Measurements from ENCODE around the gene RNU1-4.
"Not testable (repeated sequence)": the region's sequence is repeated elsewhere in the genome, so short reads cannot be mapped to it uniquely, and the experiment has no call there.

The RNU1-4 gene

DNA sequence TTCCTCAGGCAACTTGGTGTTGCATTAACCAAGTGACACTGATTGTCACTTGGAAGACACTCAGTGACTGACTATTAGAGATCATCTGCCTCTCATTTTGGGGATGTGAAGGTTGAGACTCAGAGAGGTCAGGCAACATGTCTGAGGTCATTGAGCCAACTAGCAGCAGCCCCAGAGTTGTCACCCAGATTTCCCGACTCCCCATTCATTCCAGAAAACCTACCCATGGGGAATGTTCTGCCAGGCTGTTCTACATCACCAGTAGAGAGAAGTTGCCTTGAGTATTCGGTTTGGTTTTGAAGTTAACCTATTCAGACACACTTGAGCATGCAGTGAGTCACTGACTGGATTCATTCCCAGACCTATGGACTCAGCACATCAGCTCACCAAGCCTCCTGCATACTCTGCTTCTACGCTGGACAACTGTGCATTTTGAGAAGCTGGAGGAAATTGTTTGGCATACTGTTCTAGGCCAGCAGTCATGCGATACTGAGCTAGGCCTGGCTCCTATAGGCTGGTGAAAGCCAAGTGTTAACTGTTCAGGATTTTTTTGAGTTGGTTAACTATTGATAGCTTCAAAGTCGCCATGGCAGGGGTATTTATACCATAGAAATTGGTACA, 29.9 kb downstream of the RNU1-4 start:
- DNase-seq (ENCODE audit: low read depth), result not testable (repeated sequence)

DNA sequence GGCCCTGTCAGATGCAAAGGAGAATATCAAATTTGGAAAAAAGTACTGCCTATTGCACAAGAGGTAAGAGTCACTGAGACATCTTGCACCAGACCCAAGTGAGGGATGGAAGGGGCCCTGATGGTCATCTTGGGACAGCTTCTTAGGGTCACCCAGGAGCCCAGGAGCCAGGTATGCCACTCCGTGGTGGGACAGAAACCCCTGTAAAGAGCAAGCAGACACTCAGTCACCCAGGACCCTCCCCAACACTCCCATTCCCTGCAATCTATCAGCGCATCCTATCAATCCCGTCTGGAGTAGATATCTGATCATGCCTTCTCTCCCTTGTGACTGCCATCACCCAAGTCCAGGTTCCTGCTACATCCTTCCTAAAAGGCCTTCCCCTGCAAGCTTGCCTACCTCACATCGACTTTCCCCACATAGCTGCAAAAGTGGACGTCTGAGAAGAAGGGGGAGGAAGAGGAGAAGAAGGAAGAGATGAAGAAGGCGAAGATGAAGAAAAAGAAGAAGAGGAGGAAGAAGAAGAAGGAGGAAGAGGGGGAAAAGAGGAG, 30.7 kb downstream of the RNU1-4 start:
- not testable (repeated sequence) for DNase-seq (ENCODE audit: low read depth)

DNA sequence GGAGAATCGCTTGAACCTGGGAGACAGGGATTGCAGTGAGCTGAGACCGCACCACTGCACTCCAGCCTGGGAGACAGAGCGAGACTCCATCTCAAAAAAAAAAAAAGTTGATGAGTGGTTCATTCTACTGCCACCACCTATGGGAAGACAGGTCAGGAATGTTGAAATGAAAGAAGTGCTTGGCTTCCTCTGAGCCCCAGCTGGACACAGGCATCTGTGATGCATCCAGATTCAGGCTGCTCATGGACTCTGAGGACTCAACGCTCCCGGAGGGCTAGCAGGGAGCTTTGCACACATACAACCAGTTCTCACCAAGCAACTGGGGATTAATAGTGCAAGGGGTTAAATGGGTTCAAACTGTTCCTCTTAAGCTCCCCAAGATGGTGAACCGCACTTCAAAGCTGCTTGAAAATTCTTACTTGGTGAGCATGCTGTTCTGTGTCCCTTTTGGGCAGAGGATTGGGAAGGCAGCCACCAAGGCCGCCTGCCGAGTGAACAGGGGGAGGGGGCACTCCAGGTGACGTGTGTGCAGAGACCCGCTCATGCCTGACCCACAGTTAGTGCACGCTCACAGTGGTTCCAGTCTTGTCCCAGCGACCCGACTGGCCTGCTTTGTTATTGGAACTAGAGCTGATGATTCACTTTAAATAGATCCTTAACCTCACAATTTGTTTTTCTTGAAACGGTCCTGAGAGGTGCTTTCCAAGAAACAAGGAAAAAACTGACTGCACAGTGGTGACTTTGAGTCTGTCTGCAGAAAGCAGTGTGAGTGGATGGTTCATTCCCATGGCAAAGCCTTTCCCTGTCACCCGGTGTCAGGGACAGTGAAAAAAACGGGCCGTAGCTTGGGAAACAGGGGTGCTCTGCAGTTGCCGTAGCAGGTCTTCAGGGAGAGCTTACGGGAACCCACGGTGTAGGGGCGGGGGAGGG, 32.2 kb downstream of the RNU1-4 start:
- not testable (repeated sequence) for DNase-seq (ENCODE audit: low read depth)

DNA sequence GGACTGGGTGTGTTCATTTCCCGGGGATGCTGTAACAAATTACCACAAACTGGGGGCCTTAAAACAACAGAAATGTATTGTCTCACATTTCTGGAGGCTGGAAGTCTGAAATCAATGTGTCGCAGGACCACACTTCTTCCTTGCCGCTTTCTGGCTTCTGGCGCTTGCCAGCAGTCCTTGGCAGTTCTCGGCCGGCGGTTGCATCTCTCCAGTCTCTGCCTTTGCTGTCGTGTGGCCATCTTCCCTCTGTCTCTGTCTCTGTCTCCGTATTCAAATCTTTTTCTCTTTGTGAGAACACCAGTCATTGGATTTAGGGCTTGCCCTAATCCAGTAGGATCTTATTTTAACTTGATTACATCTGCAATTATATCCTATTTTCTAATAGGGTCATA, 32.9 kb downstream of the RNU1-4 start:
- not testable (repeated sequence) for DNase-seq (ENCODE audit: low read depth)

DNA sequence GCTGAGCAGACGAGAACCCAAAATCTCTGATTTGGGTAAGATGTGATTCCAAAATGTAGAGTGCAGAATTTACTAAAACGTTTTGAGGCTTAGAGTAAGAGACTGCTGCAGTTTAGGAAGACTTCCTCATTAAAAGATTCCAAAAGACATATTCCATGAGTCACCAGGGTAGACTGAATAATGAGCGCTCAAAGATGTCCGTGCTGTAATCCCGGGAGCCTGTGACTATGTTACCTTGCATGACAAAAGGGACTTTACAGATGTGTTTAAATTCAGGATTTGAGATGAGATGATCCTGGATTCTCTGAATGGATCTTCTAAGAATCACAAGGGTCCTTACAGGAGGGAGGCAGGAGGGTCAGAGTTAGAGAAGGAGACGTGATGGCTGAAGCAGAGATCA, 33.4 kb downstream of the RNU1-4 start:
- not testable (repeated sequence) for DNase-seq (ENCODE audit: low read depth)

DNA sequence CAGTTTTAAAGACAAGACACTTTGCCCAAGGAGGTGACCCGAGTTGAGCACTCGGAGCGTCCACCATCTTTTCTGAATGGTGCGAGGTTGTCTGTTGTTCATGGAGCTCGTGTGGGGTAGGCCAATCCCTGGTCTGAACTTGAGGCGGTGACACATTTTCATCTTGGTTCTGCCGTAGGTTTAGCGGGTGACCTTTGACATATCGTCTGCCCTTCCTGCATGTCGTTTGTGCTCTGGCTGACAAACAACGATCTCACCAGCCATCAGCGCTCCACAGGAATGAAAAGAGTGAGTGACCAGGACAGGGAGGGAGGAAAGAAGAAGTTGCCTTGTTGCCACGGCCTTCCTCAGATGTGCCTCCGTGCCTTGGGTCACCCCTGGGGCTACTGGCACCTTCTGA, 34.5 kb downstream of the RNU1-4 start:
- not testable (repeated sequence) for DNase-seq (ENCODE audit: low read depth)

DNA sequence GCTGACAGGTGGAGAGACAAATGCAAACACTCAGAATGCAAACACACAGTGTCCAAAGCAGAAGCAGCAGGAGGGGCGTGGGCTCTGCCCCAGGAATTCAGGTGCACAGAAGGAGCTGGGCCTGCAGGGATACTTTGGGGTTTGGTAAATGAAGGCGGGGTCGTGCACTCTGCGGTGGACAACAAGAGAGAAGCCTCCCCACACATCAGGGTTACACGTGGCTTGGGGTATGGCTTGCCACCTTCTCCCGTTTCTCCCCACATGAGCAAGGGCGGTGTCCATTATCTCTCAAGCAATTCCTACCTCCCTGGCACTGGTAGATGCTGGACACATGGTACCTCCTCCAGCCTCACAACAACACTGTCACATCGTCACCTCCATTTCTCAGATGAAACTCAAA, 35.0 kb downstream of the RNU1-4 start:
- not testable (repeated sequence) for DNase-seq (ENCODE audit: low read depth)

DNA sequence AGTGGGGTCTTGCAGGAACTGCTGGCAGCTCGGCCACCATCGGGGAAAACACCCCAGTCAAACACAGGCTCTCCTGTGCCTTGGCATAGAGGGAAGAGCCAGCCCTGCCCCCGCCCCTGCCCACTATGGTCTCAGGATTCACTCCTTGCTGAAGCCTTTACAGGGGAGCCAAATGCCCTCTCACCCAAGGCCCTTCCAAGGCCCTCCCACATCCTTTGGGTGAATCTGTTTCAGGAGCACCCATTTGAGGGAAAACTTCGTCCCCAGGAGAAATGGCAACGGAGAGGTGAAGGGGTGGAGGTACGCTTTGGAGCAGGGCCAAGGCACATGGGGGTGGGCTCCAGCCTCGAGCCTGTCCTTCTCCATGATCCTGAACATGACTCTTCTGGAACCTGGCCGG, 35.9 kb downstream of the RNU1-4 start:
- not testable (repeated sequence) for DNase-seq (ENCODE audit: low read depth)

DNA sequence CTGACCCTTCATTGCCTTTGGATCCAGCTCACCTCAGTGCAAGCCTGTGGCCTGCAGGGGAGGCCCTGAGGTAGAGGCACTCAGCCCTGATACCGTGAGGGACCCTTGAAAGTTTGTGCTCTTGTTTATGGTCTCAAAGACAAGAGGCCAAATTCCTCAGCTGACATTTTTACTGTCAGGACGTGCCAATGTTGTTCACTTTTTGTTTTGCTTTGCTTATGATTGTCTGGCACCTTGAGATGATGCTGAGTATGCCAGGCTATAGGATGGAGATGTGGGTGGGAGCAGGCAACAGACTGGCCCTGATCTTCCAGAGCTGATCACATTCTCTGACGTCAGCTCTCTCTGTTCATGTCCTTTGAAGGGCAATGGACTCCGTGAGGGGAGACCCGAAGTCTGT, 36.5 kb downstream of the RNU1-4 start:
- not testable (repeated sequence) for DNase-seq (ENCODE audit: low read depth)

DNA sequence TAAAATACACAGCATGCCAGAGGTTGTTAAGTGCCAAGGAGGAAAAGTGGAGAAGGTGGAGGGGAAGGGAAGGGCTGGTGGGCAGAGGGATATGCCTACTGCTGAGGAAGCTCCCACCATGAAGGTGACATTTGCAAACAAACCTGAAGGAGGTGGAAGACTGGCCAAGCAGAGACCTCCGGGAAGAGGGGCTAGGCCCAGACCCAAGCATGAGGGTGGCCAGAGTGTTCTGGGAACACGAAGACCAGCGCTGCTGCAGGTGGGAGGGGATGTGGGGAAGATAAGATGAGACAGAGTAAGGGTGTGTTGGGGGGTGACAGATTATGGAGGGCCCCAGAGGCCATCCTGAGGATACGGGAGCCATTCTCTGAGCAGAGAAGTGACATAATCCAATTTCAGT, 37.5 kb downstream of the RNU1-4 start:
- DNase-seq (ENCODE audit: low read depth), result not testable (repeated sequence)

DNA sequence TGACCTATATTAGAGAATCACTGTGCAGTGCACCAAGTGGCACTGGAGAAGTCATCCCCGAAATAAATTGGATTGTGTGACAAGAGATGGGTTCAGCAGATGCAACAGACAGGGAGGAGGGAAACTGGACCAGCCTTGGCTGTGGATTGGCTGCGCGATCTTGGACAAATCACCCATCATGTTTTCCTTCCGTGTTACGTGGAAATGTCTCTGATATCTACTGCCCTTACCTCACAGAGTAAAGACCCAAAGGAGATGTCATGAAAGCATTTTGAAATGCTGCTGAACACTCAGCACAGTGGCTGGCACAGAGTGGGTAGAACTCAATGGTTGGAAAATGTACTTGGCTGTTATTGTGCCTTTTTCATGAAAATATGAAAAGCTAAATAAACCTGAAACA, 39.2 kb downstream of the RNU1-4 start:
- DNase-seq (ENCODE audit: low read depth), result not testable (repeated sequence)

DNA sequence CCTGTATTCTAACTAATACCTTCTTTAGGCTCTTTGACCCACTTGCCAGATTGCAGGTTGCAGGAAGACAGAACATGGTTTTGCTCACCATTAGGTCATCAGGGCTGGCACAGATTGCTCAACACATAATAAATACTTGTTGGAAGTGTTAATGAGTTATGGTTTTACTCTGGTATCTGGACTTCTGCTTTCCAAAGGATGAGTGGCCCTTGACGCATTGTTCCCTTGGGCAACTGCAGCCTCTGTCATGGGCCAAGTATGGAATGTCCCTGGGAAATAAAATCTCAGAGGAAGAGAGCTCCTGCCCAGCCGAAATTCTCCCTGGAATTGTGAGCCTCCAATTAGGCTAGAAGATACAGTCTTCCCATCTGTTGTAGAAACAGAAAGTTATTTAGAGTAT, 40.7 kb downstream of the RNU1-4 start:
- not testable (repeated sequence) for DNase-seq (ENCODE audit: low read depth)

DNA sequence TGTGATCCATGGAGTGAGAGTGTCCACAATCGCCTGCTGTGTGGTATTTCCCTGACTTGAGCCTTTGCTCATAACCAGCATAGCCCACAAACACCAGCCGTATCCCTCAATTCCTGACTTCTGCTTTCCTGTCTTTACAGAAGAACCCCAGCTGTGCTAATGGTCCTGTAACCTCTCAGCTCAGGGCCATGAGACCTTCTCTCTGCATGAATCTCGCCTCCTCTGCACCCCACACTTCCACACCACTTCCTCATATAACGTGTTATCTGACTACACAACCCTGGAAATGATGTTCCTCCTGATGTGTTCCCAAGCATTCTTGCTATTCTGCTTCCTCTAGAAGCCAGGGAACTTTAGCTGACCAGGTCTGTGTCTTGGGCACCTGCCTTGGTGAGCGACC, 41.3 kb downstream of the RNU1-4 start:
- not testable (repeated sequence) for DNase-seq (ENCODE audit: low read depth)

DNA sequence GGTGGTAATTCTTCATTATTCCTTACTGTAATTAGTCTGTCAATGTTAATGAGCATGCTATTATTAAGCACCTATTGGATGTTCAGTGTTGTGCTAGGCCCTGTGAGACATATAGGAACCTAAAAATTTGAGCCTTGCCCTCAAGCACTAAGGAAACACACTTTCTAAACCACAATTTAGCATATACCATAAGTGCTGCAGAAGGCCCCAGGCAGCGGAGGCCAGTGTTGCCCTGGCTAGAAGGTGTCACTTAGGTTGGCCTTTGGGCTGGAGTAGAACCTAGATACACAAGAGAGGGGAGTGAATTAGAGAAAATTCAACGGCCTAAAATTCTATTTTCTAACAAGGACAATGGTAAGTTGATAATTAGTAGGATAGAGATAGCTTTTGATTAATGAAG, 44.6 kb downstream of the RNU1-4 start:
- DNase-seq (ENCODE audit: low read depth), result not testable (repeated sequence)

DNA sequence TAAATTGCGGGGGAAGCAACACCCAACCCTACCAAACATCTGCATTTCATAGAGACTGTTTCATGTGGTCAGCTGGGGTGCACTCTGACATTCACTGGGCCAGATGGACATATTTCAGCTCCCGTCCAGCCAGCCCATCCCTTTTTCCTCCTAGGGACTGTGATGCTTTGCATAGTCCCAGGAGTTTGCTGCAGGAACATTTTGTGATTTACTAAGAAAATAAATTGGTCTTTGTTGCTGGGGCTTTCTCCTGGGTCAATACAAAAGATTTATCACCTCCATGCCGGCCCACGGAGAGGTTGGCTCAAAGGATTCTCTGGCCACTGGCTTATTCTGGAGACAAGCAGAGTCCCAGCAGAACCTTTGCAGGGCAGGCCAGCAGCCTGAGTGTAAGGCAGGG, 46.0 kb downstream of the RNU1-4 start:
- not testable (repeated sequence) for DNase-seq (ENCODE audit: low read depth)

DNA sequence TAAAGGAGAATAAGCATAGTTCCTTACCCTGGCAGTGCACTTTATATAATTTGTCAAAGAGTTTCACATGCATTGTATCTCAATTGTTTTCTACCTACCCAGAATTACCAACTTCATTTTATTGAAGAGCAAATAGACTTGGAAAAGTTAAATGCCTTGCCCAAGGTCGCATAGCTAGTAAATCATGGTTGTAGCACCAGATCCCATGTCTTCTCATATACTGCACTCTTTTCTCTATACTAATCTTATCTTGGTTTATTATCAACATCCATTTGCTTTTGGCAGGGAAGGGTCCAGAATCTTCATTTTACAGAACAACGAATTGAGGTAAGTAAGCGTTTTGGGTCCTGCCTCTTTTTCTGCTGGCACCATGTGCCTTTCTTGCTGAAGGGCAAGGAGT, 46.9 kb downstream of the RNU1-4 start:
- DNase-seq (ENCODE audit: low read depth), result not testable (repeated sequence)

DNA sequence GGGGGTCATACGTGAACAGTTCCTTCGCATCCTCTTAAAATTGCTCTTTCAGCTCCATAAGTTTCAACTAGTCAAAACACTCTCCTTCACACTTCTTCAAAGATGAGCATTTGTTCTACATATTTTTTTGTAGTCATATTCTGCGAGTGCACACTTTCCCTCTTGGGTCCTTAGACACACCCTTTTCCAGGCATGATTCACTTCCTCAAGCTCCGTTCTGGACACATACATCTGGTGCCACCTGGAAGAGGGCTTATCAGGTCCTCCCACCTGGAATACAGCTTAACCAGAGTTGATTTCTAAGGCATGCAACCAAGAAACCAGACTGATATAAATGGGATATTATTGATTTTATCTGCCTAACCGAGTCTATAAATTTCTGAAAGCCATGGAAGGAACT, 47.4 kb downstream of the RNU1-4 start:
- not testable (repeated sequence) for DNase-seq (ENCODE audit: low read depth)
